ENCODE results near the gene BPHL. TPM values are rescaled to one million over a fixed set of nuclear protein-coding genes. Genes with fewer than 3 reads are reported as not detected.
A peak's percentile ranks its signal among the peaks of the same experiment; 100 is the strongest.
"Not testable (repeated sequence)": the region's sequence is repeated elsewhere in the genome, so short reads cannot be mapped to it uniquely, and the experiment has no call there.

Gene BPHL
- total and polyA plus RNA-seq, 2 of the 4 experiments (the other 2 are of a cell fraction): 14.7 to 16.3 TPM

DNA sequence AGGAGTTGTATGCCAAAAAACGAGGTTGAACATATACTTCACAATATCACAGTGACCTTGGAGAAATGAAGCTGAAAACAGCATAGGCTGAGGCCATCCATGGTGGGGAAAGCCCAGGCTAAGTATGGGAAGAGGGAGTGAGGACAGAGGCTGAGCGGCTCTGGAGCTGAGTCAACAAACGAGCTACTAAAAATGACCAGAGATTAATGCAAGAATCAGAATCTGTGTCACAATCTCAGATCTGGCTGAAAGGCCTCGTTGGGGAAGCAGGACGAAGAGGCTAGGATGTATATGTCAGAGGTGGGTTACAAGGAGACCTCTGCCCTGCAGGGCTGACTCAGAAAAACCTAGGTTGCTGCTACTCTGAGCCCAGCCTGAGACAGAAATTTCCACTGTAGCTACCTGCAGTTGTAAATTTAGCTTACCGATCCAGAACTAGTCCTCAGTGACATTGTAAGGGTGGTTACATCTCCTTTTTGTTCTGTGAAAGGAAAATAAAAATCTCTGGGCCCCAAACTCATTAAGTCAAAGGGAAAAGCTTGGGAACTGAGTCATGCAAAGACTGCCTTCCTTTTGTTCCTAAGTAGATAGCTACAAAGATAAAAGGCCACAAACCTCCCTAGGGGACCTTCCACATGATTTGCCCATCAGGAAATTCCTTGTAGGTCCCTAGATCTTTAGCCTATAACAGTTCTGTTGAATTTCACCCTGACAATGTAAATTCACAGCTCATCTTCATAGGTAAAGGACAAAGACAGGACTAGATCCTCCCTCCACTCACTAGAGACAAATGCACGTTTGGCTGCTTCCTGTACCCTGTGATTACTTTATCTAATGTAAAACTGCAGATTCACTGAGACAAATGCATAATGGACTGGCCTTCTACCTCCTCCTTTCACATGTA is 47.4 kb downstream of the BPHL start:
- no peak overlapping the region; the same call in 1 of the 2 replicates for H4K5ac ChIP-seq (ENCODE audit: low read depth, low read length)
- WGBS, 2 experiments (ENCODE audit: extremely low coverage in 2 of 2, insufficient read length in 1 of 2): no CpG with 5 or more reads among the region's 7 CpGs
- peak overlapping the region; percentile 56 for H3K14ac ChIP-seq (replicated peaks; ENCODE audit: low read depth, low read length)
- no peak overlapping the region for H3K4me3 ChIP-seq (ENCODE audit: insufficient read depth, low read depth, low read length)
- H3K4me2 ChIP-seq (ENCODE audit: low read depth, low read length): no peak overlapping the region
- ATAC-seq (ENCODE audit: low read depth) (no peak), DNase-seq (peak; percentile 32)
- no peak overlapping the region for H3K27ac ChIP-seq (ENCODE audit: insufficient read depth, low read length)
- no peak overlapping the region for H3K4ac ChIP-seq (ENCODE audit: low read depth, low read length)
- H3K9ac ChIP-seq (ENCODE audit: low read depth, low read length): no peak overlapping the region
- no peaks in the 10 kb centered on the region for H3K9me3 ChIP-seq (ENCODE audit: control insufficient read depth, insufficient read depth, low read length)
- TF ChIP-seq FOS (IDR thresholded peaks at IDR 0.05; ENCODE audit: low read depth, low read length): no peak
- peak; percentile 70 for TF ChIP-seq CEBPB (IDR thresholded peaks at IDR 0.05; ENCODE audit: low read depth, low read length)
- dilution Hi-C loops (cut with HindIII; ENCODE audit: low sequenced_read_pairs, unreplicated experiment) (no loop called here), in situ Hi-C loops (cut with MboI; ENCODE audit: low sequenced_read_pairs) (no loop called here), intact Hi-C loops (cut with micrococcal nuclease) (no loop called here)
- H2AK9ac ChIP-seq (replicated peaks; ENCODE audit: low read depth, low read length, poor library complexity): peak overlapping the region; percentile 19
- no peak overlapping the region for H2BK5ac ChIP-seq (ENCODE audit: low read depth, low read length, poor library complexity, severe bottlenecking)
- H3K36me3 ChIP-seq (ENCODE audit: control insufficient read depth, insufficient read depth, low read length): no peaks in the 10 kb centered on the region
- no peaks in the 10 kb centered on the region for H3K27me3 ChIP-seq (ENCODE audit: control insufficient read depth, insufficient read depth, low read length)
- H2BK120ac ChIP-seq (ENCODE audit: low read depth, low read length): no peak overlapping the region
- H2AK5ac ChIP-seq (ENCODE audit: low read depth, low read length): no peak overlapping the region
- no peak overlapping the region for H4K91ac ChIP-seq (ENCODE audit: insufficient read depth, low read depth, low read length)
- POLR2A ChIA-PET (ENCODE audit: unreplicated experiment): no interaction called here
- peaks cover 2% of the 10 kb centered on the region for H3K4me1 ChIP-seq (ENCODE audit: control insufficient read depth, insufficient read depth, low read length)
- no TSS peak for BruUV-seq (replicated peaks)
- H3K9me1 ChIP-seq (ENCODE audit: insufficient read depth, low read length): peaks cover 5% of the 10 kb centered on the region; the same call in 1 of the 2 replicates
- no peak overlapping the region for H3K23ac ChIP-seq (ENCODE audit: low read depth, low read length)
- peak overlapping the region in 1 of 2 experiments; percentile 17; a peak in 1 of 4 replicates for H4K8ac ChIP-seq (ENCODE audit: low read depth in 2 of 2, low read length in 2 of 2)
- H3K79me1 ChIP-seq (ENCODE audit: low read depth in 1 of 2, low read length in 2 of 2): peaks cover 0 to 5% of the 10 kb centered on the region in 2 experiments; a peak in 1 of 4 replicates
- no peak overlapping the region for H2BK20ac ChIP-seq (ENCODE audit: low read depth, low read length)
- H4K20me1 ChIP-seq (ENCODE audit: insufficient read depth, low read length): no peaks in the 10 kb centered on the region
- H3K56ac ChIP-seq (ENCODE audit: extremely low read depth, insufficient read depth, low read length): no peak overlapping the region
- H3K18ac ChIP-seq (ENCODE audit: low read depth, low read length): peak overlapping the region; percentile 24; the same call in 1 of the 2 replicates
- H2AFZ ChIP-seq (replicated peaks; ENCODE audit: low read length, poor library complexity): no peak overlapping the region
- no peak overlapping the region for H2BK15ac ChIP-seq (ENCODE audit: low read depth, low read length)
- CTCF ChIA-PET: no interaction called here

DNA sequence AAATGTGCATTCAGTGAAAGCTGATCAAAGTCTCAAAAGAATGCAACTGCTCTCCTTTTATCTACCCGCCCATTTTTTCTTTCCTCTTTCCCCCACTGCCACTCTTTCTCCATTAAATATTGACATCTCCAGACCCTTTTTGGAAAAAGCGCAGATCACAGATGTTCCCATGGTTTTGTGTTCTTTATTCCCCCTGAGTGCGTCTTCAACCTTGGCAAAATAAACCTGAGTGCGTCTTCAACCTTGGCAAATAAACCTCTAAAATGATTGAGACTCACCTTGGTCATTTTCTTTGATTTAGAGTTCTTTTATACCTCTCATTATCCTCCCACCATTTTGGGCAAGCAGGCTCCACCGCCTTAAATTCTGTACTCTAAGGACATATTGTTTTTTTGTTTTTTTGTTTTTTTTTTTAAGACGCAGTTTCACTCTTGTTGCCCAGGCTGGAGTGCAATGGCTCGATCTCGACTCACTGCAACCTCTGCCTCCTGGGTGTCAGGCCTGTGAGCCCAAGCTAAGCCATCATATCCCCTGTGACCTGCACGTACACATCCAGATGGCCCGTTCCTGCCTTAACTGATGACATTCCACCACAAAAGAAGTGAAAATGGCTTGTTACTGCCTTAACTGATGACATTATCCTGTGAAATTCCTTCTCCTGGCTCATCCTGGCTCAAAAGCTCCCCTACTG is 48.2 kb downstream of the BPHL start:
- H4K20me1 ChIP-seq (ENCODE audit: insufficient read depth, low read length); H3K27ac ChIP-seq (ENCODE audit: insufficient read depth, low read length); H2AK9ac ChIP-seq (replicated peaks; ENCODE audit: low read depth, low read length, poor library complexity); ATAC-seq (ENCODE audit: low read depth); H4K91ac ChIP-seq (ENCODE audit: insufficient read depth, low read depth, low read length); H3K23ac ChIP-seq (ENCODE audit: low read depth, low read length); H3K56ac ChIP-seq (ENCODE audit: extremely low read depth, insufficient read depth, low read length); H2AK5ac ChIP-seq (ENCODE audit: low read depth, low read length); dilution Hi-C loops (cut with HindIII; ENCODE audit: low sequenced_read_pairs, unreplicated experiment); in situ Hi-C loops (cut with MboI; ENCODE audit: low sequenced_read_pairs); CTCF ChIA-PET; H2BK120ac ChIP-seq (ENCODE audit: low read depth, low read length); H3K4me1 ChIP-seq (ENCODE audit: control insufficient read depth, insufficient read depth, low read length); intact Hi-C loops (cut with micrococcal nuclease); BruUV-seq (replicated peaks); H4K8ac ChIP-seq (ENCODE audit: low read depth in 2 of 2, low read length in 2 of 2); H3K9me1 ChIP-seq (ENCODE audit: insufficient read depth, low read length); H4K5ac ChIP-seq (ENCODE audit: low read depth, low read length); H3K27me3 ChIP-seq (ENCODE audit: control insufficient read depth, insufficient read depth, low read length); H3K9me3 ChIP-seq (ENCODE audit: control insufficient read depth, insufficient read depth, low read length); H2BK5ac ChIP-seq (ENCODE audit: low read depth, low read length, poor library complexity, severe bottlenecking); H3K4me3 ChIP-seq (ENCODE audit: insufficient read depth, low read depth, low read length); H3K9ac ChIP-seq (ENCODE audit: low read depth, low read length); H2AFZ ChIP-seq (replicated peaks; ENCODE audit: low read length, poor library complexity); H3K79me1 ChIP-seq (ENCODE audit: low read depth in 1 of 2, low read length in 2 of 2); H2BK20ac ChIP-seq (ENCODE audit: low read depth, low read length); H3K36me3 ChIP-seq (ENCODE audit: control insufficient read depth, insufficient read depth, low read length); H2BK15ac ChIP-seq (ENCODE audit: low read depth, low read length); H3K4ac ChIP-seq (ENCODE audit: low read depth, low read length); DNase-seq; POLR2A ChIA-PET (ENCODE audit: unreplicated experiment); H3K4me2 ChIP-seq (ENCODE audit: low read depth, low read length): not testable (repeated sequence)
- Histone ChIP-seq H3K14ac (replicated peaks; ENCODE audit: low read depth, low read length) (0 out of 2 replicates have a peak overlapping the region, but pooled peaks have one; percentile 11), H3K18ac (ENCODE audit: low read depth, low read length) (peak overlapping the region; percentile 24; the same call in 1 of the 2 replicates)
- 72% methylated on average over 7 of the region's 10 CpGs; no CpG with 5 or more reads in 1 of the 2 experiments for WGBS, 2 experiments (ENCODE audit: extremely low coverage in 2 of 2, insufficient read length in 1 of 2)

Measured in IMR-90 (cell line).